Psoas muscle (tissue), 8 donors: Measurements from ENCODE around the gene GRIK1. TPM values are rescaled to one million over a fixed set of nuclear protein-coding genes. Genes with fewer than 3 reads are reported as not detected.

Experiments used
- ATAC-seq, 4 donors: fragments of 200-7000 bp; cut with Tn5 transposase; one replicate each; pipeline ENCODE4 v1.9.1; 2020; ENCODE audit warnings: moderate library complexity in 3 of 4, mild to moderate bottlenecking in 2 of 4
- DNase-seq, 2 donors: peaks; one replicate each; pipeline ENCODE4 v3.0.0-alpha.2; 2020
- H3K27ac ChIP-seq: fragments of 200-600 bp; one replicate; pipeline ENCODE4 v1.8.0; 2022
- H3K27me3 ChIP-seq, 3 donors: fragments of 200-600 bp in 1 of 3; one replicate each; pipeline versions ENCODE4 v1.6.1 to v1.8.0; 2013 to 2022; ENCODE audit warnings: low read length in 2 of 3, mild to moderate bottlenecking in 2 of 3, moderate library complexity in 1 of 3; ENCODE audit not compliant: insufficient read depth in 3 of 3
- H3K36me3 ChIP-seq, 2 donors: fragments of 200-600 bp in 1 of 2; one replicate each; pipeline versions ENCODE4 v1.6.1 to v1.8.0; 2013 to 2022; ENCODE audit warnings: low read depth in 1 of 2, mild to moderate bottlenecking in 1 of 2, moderate library complexity in 1 of 2; ENCODE audit not compliant: insufficient read depth in 1 of 2
- H3K4me1 ChIP-seq: fragments of 200-600 bp; one replicate; pipeline ENCODE4 v1.8.0; 2022
- H3K4me3 ChIP-seq: fragments of 200-600 bp; one replicate; pipeline ENCODE4 v1.8.0; 2022; ENCODE audit warnings: mild to moderate bottlenecking
- H3K9me3 ChIP-seq: fragments of 200-600 bp; one replicate; pipeline ENCODE4 v1.8.0; 2022
- WGBS, 3 donors: extraction: QIAGEN DNeasy Blood & Tissue Kit; methylation state at CpG; one replicate each; pipeline versions ENCODE4 v1.1.6 to v1.1.7; 2013; 5-methylcytosine and 5-hydroxymethylcytosine counted together
- intact Hi-C, 2 donors: fragments of 100-400 bp; cut with DNase I; formaldehyde crosslinking; loops; one replicate each; pipeline versions ENCODE4 v1.11.0 to v1.14.2; 2022
- polyA plus RNA-seq, 3 donors: library from polyadenylated mRNA; stranded (reverse); fragments of 200-250 nt; gene quantifications; one replicate each; pipeline ENCODE4 v1.2.3, GENCODE V29; 2013
- total RNA-seq, 4 donors: library from RNA; stranded (reverse); fragmentation: NEBNext Ultra II Directional in 2 of 4; extraction: Animal tissue kit (Norgen Biotek cat#: 25700) in 2 of 4; gene quantifications; one replicate each; pipeline versions ENCODE4 v1.2.1 to v1.2.4, GENCODE V29; 2021 to 2023
- TF ChIP-seq, protein P1 (sequence below): fragments of 200-600 bp; IDR thresholded peaks from one replicate; pipeline ENCODE4 v1.8.0; 2022; ENCODE audit warnings: antibody characterized with exemption
- donor health status: healthy with polysubstance abuse.
- donor health status: DM: no; HTN: no; CAD: no; lungs with moderate emphysema.
- donor health status: Bipolar disorder and iron deficiency.
- donor health status: healthy.
- donor health status: DM: yes; HTN: yes; CAD: no.
- donor health status: DM: no; HTN: no; CAD: no.
- donor health status: DM: no; HTN: no; CAD: no.
- donor health status: DM: yes; HTN: yes; CAD: no.

The GRIK1 gene
- total and polyA plus RNA-seq, 7 donors: 0.01 to 0.04 TPM; not detected in 5

DNA sequence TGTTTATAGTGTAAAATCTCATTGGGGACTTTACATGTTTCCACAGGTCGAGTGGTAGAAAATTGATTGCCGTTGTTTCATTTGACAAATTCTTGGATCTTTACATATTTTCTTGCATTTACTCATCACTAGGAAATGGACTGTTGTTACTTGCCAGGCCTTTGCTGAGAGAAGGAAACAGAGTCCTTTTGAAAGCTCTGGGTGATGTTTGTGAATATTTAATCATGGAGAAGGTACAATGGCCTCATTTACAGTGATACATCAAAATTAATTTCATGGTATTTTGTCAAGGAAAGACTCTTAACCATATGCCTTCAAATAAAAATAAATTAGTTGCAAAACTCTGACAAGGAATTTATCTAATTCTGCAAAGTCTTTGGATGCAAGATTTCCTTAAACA lies 198.0 kb downstream of the GRIK1 start:
- no peak for DNase-seq
- H3K27me3 ChIP-seq: no peaks in the 10 kb centered on the region
- H3K36me3 ChIP-seq: no peaks in the 10 kb centered on the region
- TF ChIP-seq, protein P1, sequence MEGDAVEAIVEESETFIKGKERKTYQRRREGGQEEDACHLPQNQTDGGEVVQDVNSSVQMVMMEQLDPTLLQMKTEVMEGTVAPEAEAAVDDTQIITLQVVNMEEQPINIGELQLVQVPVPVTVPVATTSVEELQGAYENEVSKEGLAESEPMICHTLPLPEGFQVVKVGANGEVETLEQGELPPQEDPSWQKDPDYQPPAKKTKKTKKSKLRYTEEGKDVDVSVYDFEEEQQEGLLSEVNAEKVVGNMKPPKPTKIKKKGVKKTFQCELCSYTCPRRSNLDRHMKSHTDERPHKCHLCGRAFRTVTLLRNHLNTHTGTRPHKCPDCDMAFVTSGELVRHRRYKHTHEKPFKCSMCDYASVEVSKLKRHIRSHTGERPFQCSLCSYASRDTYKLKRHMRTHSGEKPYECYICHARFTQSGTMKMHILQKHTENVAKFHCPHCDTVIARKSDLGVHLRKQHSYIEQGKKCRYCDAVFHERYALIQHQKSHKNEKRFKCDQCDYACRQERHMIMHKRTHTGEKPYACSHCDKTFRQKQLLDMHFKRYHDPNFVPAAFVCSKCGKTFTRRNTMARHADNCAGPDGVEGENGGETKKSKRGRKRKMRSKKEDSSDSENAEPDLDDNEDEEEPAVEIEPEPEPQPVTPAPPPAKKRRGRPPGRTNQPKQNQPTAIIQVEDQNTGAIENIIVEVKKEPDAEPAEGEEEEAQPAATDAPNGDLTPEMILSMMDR: no peak
- H3K9me3 ChIP-seq: no peaks in the 10 kb centered on the region
- no peak overlapping the region for H3K4me3 ChIP-seq
- 64 to 71% (median 68%) methylated on average over 2 of the region's 2 CpGs for WGBS, 3 donors
- no peak overlapping the region for H3K27ac ChIP-seq
- H3K4me1 ChIP-seq: no peaks in the 10 kb centered on the region
- ATAC-seq: no peak
- intact Hi-C loops: no loop called here

DNA sequence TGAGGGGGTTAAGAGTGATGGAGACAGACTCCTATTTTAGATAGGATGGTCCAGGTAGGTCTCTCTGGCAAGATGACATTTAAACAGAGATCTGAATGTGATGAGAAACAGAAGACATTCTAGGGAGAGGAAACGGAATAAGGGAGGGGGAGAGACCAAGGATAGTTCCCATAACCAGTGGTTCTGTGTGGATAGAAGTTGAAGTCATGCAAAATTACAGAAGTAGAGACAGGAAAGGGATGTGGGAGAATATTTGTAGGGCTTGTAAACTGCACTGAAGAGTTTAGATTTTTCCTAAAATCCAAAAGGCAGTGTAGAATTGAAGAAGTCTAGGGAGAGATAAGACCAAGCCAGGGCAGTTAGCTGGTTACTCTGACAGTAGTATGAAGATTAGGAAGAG lies 200.6 kb downstream of the GRIK1 start:
- Histone ChIP-seq H3K36me3 (no peaks in the 10 kb centered on the region), H3K9me3 (no peaks in the 10 kb centered on the region), H3K27ac (no peak overlapping the region), H3K27me3 (no peaks in the 10 kb centered on the region), H3K4me3 (no peak overlapping the region), H3K4me1 (no peaks in the 10 kb centered on the region)
- intact Hi-C loops: no loop called here
- DNase-seq: no peak
- 60 to 68% (median 65%) methylated on average over 1 of the region's 1 CpG for WGBS, 3 donors
- no peak for ATAC-seq
- TF ChIP-seq, protein P1: no peak

DNA sequence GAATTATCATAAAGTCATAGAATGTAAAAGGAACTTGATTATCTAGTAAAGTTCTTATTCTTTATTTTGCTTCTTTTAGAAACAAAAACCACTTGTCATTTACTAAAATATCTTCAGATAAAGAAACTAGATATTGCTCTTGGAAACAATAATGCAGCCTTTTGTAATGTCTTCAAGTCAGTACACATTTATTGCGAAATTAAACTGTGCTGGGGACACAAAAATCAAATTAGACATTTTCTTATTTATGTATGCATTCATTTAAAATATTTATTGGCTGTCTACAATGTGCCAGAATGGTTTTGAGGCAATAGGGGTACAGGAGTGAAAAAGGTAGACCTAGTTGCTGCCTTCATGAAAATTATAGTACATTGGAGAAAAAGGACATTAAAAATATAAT lies 201.1 kb downstream of the GRIK1 start:
- DNase-seq (no peak), ATAC-seq (no peak)
- WGBS, 3 donors: 91 to 98% (median 94%) methylated on average over 1 of the region's 1 CpG
- no peaks in the 10 kb centered on the region for H3K27me3 ChIP-seq
- TF ChIP-seq, protein P1: no peak
- no peaks in the 10 kb centered on the region for H3K36me3 ChIP-seq
- H3K9me3 ChIP-seq: no peaks in the 10 kb centered on the region
- H3K4me1 ChIP-seq: no peaks in the 10 kb centered on the region
- intact Hi-C loops: no loop called here
- H3K4me3 ChIP-seq: no peak overlapping the region
- no peak overlapping the region for H3K27ac ChIP-seq

DNA sequence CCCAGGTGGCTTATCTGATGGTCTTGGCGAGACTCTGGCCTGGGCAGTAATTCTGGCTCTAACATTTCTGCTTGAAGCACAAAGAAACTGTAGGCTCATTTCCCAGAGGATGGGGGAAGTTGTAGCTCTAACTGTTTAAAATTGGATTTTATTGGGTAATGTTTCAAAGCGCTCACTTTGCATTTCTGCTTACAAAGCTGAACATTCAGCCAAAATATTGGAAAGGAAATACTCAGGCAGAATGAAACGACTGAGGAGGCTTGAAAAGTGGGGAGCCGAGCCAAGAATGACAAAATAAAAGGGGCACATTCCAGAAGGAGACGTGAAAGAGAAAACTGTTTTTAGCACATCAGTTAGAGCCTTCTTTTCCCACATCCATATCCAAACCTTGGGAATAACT lies 202.6 kb downstream of the GRIK1 start:
- intact Hi-C loops: no loop called here
- TF ChIP-seq, protein P1: no peak
- Histone ChIP-seq H3K4me3 (no peak overlapping the region), H3K27me3 (no peaks in the 10 kb centered on the region), H3K27ac (no peak overlapping the region), H3K9me3 (no peaks in the 10 kb centered on the region), H3K36me3 (no peaks in the 10 kb centered on the region), H3K4me1 (no peaks in the 10 kb centered on the region)
- ATAC-seq (no peak), DNase-seq (no peak)
- 10 to 16% (median 11%) methylated on average over 5 of the region's 5 CpGs for WGBS, 3 donors

DNA sequence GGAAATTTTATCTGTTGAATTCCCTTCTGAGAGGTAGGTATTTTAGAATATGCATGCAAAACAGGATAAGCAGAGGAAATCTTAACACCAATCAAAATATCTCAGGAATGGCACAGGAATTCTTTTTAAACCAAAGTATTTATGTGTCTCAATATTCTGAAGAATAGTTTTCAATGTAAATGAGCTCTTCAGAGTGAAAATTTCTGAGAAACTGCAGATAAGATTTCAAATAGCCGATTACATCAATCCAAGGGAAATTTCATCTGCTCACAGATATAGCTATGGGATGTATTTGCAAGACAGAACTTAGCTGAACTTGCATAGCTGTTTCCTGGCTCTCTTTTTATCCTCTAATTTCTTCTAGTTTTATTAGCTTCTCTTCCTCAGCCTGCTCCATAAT lies 209.5 kb downstream of the GRIK1 start:
- no peaks in the 10 kb centered on the region for H3K36me3 ChIP-seq
- H3K27me3 ChIP-seq: no peaks in the 10 kb centered on the region
- no peak for ATAC-seq
- no peak overlapping the region for H3K4me3 ChIP-seq
- H3K4me1 ChIP-seq: no peaks in the 10 kb centered on the region
- TF ChIP-seq, protein P1: no peak
- intact Hi-C loops: no loop called here
- no peak for DNase-seq
- no peak overlapping the region for H3K27ac ChIP-seq
- H3K9me3 ChIP-seq: no peaks in the 10 kb centered on the region
- WGBS, 3 donors: 37 to 55% (median 45%) methylated on average over 1 of the region's 1 CpG
